Small intestine (tissue), 7 donors: ENCODE results near the gene DNAAF1. TPM values are rescaled to one million over a fixed set of nuclear protein-coding genes. Genes with fewer than 3 reads are reported as not detected.
"Not testable (repeated sequence)": the region's sequence is repeated elsewhere in the genome, so short reads cannot be mapped to it uniquely, and the experiment has no call there.

Source experiments
- DNase-seq, 2 donors: peaks; one replicate each; pipeline versions ENCODE4 v3.0.0 to v3.0.0-alpha.2; 2013
- FAIRE-seq: peaks from 2 replicates; lab custom pipeline; 2012; peaks lifted over from hg19 to GRCh38; lab: Jason Lieb, UNC
- H3K27ac ChIP-seq, 3 donors: one replicate each; pipeline ENCODE4 v1.5.1; 2013; ENCODE audit warnings: low read length in 2 of 3, mild to moderate bottlenecking in 2 of 3, control low read depth in 1 of 3, inconsistent platforms in 1 of 3, low read depth in 1 of 3, moderate library complexity in 1 of 3
- H3K27me3 ChIP-seq, 3 donors: one replicate each; pipeline ENCODE4 v1.6.1; 2013; ENCODE audit warnings: low read length in 3 of 3, inconsistent platforms in 1 of 3; ENCODE audit not compliant: control insufficient read depth in 3 of 3, insufficient read depth in 3 of 3
- H3K36me3 ChIP-seq, 3 donors: one replicate each; pipeline ENCODE4 v1.6.1; 2013; ENCODE audit warnings: low read length in 3 of 3, inconsistent platforms in 1 of 3, low read depth in 1 of 3, mild to moderate bottlenecking in 1 of 3, moderate library complexity in 1 of 3; ENCODE audit not compliant: control insufficient read depth in 3 of 3, insufficient read depth in 2 of 3
- H3K4me1 ChIP-seq, 3 donors: one replicate each; pipeline ENCODE4 v1.6.1; 2013; ENCODE audit warnings: low read length in 2 of 3, inconsistent platforms in 1 of 3, low read depth in 1 of 3, mild to moderate bottlenecking in 1 of 3, moderate library complexity in 1 of 3; ENCODE audit not compliant: control insufficient read depth in 3 of 3, insufficient read depth in 2 of 3
- H3K4me3 ChIP-seq, 3 donors: one replicate each; pipeline ENCODE4 v1.5.1; 2013; ENCODE audit warnings: low read length in 3 of 3, control low read depth in 1 of 3, inconsistent platforms in 1 of 3, low read depth in 1 of 3, mild to moderate bottlenecking in 1 of 3, moderate library complexity in 1 of 3
- H3K9me3 ChIP-seq, 2 donors: one replicate each; pipeline ENCODE4 v1.6.1; 2013; ENCODE audit warnings: low read depth in 1 of 2, low read length in 1 of 2; ENCODE audit not compliant: control insufficient read depth in 2 of 2, insufficient read depth in 1 of 2
- WGBS, 3 donors: extraction: QIAGEN DNeasy Blood & Tissue Kit; methylation state at CpG; one replicate each; pipeline ENCODE4 v1.1.7; 2013; 5-methylcytosine and 5-hydroxymethylcytosine counted together
- polyA plus RNA-seq, 4 donors: library from polyadenylated mRNA; stranded (reverse) in 3 of 4; unstranded in 1 of 4; fragments of 200-250 nt in 3 of 4; fragments of 120-200 nt in 1 of 4; gene quantifications; one replicate each; pipeline versions ENCODE4 v1.2.1 to v1.2.3, GENCODE V29; 2013
- donor health status: healthy with polysubstance abuse.
- donor health status: control.
- donor health status: control.
- donor health status: Bipolar disorder and iron deficiency.
- donor health status: healthy.

The DNAAF1 gene
- polyA plus RNA-seq, 4 donors, result 0.24 to 2.0 (median 0.72) TPM; not detected in 1

DNA sequence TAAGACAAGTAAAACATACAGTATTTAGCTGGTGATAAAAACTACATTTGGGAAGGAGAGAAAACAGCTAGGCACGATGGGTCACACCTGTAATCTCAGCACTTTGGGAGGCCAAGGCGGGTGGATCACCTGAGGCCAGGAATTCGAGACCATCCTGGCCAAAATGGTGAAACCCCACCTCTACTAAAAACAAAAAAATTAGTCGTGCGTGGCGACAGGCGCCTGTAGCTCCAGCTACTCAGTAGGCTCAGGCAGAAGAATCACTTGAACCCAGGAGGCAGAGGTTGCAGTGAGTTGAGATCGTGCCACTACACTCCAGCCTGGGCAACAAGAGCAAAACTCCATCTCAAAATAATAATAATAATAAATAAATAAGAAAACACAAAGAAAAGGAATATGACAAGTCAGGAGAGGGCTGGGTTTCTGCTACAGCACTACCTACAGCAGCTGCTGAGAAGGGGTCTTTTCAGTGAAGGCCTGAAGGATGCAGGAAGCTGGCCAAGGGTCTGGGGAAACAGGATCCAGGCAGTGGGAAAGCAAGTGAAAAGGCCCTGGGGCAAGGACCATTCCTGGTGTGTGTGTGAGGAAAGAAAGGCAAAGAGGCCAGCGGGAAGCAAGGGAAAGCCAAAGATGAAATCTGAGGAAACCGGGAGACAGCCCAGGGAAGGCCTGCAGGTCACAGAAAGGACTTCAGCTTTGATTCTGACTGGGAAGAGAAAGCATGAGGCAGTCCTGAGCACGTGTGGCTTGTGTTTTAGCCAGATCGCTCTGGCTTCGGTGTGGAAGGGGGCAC is 39.0 kb upstream of the DNAAF1 start:
- WGBS, 3 donors, result 89 to 92% (median 89%) methylated on average over 13 of the region's 13 CpGs
- Histone ChIP-seq H3K27me3 (no peaks in the 10 kb centered on the region), H3K4me1 (no peaks in the 10 kb centered on the region), H3K4me3 (no peak overlapping the region), H3K36me3 (peaks cover 0 to 30% (median 7%) of the 10 kb centered on the region in 3 donors), H3K27ac (no peak overlapping the region), H3K9me3 (no peaks in the 10 kb centered on the region)
- DNase-seq, result no peak
- no peak for FAIRE-seq

DNA sequence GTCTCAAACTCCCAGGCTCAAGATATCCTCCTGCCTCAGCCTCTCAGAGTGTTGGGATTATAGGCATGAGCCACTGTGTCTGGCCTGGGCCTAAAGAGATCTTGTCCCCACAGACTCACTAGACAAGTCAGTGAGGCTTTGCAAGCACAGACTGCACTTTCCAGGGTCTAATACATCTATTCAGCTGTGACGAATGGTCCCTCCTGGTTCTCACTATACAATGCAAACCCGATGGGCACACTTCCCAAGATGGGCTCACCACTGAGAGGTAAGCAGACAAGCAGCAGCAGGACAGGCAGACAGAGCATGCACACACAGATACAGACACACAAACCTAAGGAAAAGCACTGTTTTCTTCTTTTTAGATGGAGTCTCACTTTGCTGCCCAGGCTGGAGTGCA is 37.2 kb upstream of the DNAAF1 start:
- no peak overlapping the region for H3K27ac ChIP-seq
- DNase-seq (no peak), FAIRE-seq (no peak)
- H3K9me3 ChIP-seq, result no peaks in the 10 kb centered on the region
- no peak overlapping the region for H3K4me3 ChIP-seq
- peaks cover 0 to 28% (median 5%) of the 10 kb centered on the region in 3 donors for H3K36me3 ChIP-seq
- H3K4me1 ChIP-seq, result no peaks in the 10 kb centered on the region
- no peaks in the 10 kb centered on the region for H3K27me3 ChIP-seq
- WGBS, 3 donors, result 81 to 84% (median 83%) methylated on average over 2 of the region's 2 CpGs

GRCh38 chr16:84109598-84110335 is 35.3 kb upstream of the DNAAF1 start:
- Histone ChIP-seq H3K36me3 (peaks cover 0 to 26% (median 5%) of the 10 kb centered on the region in 3 donors), H3K27ac (peak overlapping the region in 1 of 3 donors; percentile 24), H3K27me3 (no peaks in the 10 kb centered on the region), H3K4me1 (no peaks in the 10 kb centered on the region), H3K4me3 (no peak overlapping the region), H3K9me3 (no peaks in the 10 kb centered on the region)
- 71 to 84% (median 75%) methylated on average over 6 of the region's 6 CpGs for WGBS, 3 donors
- no peak for DNase-seq
- no peak for FAIRE-seq

GRCh38 chr16:84110527-84110926 is 34.6 kb upstream of the DNAAF1 start:
- Histone ChIP-seq H3K4me1 (peaks cover 2 to 6% (median 4%) of the 10 kb centered on the region in 3 donors), H3K36me3 (peaks cover 0 to 22% (median 5%) of the 10 kb centered on the region in 3 donors), H3K4me3 (no peak overlapping the region), H3K27me3 (no peaks in the 10 kb centered on the region), H3K27ac (peak overlapping the region in 1 of 3 donors; percentile 9), H3K9me3 (no peaks in the 10 kb centered on the region)
- WGBS, 3 donors, result 73 to 83% (median 81%) methylated on average over 3 of the region's 3 CpGs
- DNase-seq, result no peak
- FAIRE-seq, result no peak

DNA sequence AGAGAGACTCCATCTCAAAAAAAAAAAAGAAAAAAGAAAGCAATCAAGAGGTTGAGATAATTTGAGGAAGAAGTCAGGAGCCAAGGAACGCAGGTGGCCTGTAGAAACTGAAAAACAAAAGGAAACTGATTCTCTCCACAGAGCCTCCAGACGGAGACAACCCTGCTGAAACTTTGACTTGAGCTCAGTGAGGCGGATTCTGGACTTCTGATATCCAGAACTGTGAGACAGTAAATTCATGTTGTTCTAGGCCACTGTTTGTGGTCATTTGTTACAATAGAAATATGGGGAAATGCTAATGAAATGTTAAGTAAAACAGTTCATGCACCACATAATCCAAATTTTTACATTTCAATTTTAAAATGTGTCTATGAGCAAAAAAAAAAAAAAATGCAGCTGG is 33.6 kb upstream of the DNAAF1 start:
- Histone ChIP-seq H3K36me3 (peaks cover 0 to 17% (median 5%) of the 10 kb centered on the region in 3 donors), H3K9me3 (no peaks in the 10 kb centered on the region), H3K27me3 (no peaks in the 10 kb centered on the region), H3K27ac (no peak overlapping the region), H3K4me3 (no peak overlapping the region), H3K4me1 (peaks cover 2 to 7% (median 4%) of the 10 kb centered on the region in 3 donors)
- WGBS, 3 donors, result 50 to 63% (median 58%) methylated on average over 3 of the region's 3 CpGs
- DNase-seq (no peak), FAIRE-seq (no peak)

DNA sequence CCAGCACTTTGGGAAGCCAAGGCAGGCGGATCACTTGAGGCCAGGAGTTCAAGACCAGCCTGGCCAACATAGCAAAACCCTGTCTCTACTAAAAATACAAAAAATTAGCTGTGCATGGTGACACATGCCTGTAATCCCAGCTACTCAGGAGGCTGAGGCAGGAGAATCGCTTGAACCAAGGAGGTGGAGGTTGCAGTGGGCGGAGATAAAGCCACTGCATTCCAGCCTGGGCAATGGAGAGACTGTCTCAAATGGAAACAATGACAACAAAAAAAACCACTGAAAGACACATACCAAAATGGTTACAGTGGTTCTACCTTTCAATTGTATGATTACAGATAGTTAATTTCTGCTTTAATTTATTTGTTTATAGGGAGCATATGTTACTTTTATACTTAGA is 33.2 kb upstream of the DNAAF1 start:
- 89 to 92% (median 90%) methylated on average over 3 of the region's 3 CpGs for WGBS, 3 donors
- peaks cover 0 to 13% (median 5%) of the 10 kb centered on the region in 3 donors for H3K36me3 ChIP-seq
- not testable (repeated sequence) for DNase-seq, FAIRE-seq, H3K27me3 ChIP-seq, H3K9me3 ChIP-seq, H3K4me3 ChIP-seq, H3K4me1 ChIP-seq, H3K27ac ChIP-seq

DNA sequence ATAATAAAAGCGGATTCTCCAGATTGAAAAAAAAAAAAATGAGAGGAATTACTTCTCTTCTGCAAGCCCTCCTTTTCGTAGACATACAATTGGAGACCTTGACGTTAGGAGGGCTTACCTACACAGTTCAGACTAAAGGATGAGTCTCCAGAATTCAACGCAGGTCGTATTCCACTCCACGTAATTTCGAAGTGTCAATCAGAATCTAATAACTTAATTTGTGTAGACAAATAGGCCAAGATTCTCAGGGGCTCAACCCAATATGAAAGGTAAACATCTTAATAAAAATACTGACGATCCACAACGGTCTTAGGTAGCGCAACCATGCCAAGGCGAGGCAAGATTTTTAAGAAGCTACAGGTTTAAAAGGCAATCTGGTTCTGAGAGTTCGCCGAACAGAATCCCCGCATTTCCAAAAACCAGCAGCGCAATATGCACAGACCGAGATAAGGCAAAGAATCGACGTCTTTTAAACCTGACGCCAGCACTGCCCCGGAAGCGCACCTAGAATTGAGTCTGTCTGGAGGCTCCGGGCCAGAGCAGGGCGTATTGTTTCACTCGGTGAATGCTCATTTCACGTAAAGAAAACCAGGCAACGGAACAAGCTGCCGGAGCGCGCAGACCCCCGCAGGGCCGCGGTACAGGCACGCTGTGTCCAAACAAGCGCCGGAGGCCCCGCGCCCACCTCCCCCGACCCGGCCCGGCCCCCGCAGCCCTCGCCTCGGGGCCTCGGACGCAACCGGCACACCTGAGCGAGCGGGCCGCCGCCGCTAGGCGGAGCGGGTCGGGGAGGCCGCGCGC is 29.0 kb upstream of the DNAAF1 start:
- Histone ChIP-seq H3K9me3 (no peaks in the 10 kb centered on the region), H3K27me3 (no peaks in the 10 kb centered on the region), H3K27ac (peak overlapping the region; percentile 68 to 94 (median 85)), H3K4me1 (peaks cover 4 to 9% (median 8%) of the 10 kb centered on the region in 3 donors), H3K4me3 (peak overlapping the region; percentile 86 to 99 (median 91)), H3K36me3 (peaks cover 0 to 2% (median 0%) of the 10 kb centered on the region in 3 donors)
- WGBS, 3 donors, result 1% methylated on average over 38 to 57 of the region's 57 CpGs
- peak in 1 of 2 donors; percentile 65 for DNase-seq
- no peak for FAIRE-seq
